Central memory CD8-positive, alpha-beta T cell (primary cell): ENCODE data around the gene COPS9.
A peak's percentile ranks its signal among the peaks of the same experiment; 100 is the strongest.

ENCODE experiments used
- ATAC-seq: fragments of 150-1000 bp; cut with Tn5 transposase; replicated peaks from 2 replicates; pipeline ENCODE4 v1.10.0; 2022; ENCODE audit warnings: mild to moderate bottlenecking, moderate FRiP score, moderate number of reproducible peaks; ENCODE audit not compliant: poor library complexity, severe bottlenecking; ENCODE audit errors: extremely low read depth
- DNase-seq, 2 donors: peaks; one replicate each; pipeline ENCODE4 v3.0.0; 2021; ENCODE audit warnings: low spot score in 2 of 2
- H3K27ac Mint-ChIP-seq: one replicate; pipeline ENCODE4 v1.8.0; 2022; ENCODE audit warnings: low read depth, mild to moderate bottlenecking, moderate library complexity, mixed read lengths
- H3K27me3 Mint-ChIP-seq: one replicate; pipeline ENCODE4 v1.8.0; 2022; ENCODE audit warnings: mixed read lengths
- H3K36me3 Mint-ChIP-seq: one replicate; pipeline ENCODE4 v1.8.0; 2022; ENCODE audit warnings: mild to moderate bottlenecking, moderate library complexity, mixed read lengths; ENCODE audit not compliant: insufficient read depth
- H3K4me1 Mint-ChIP-seq: one replicate; pipeline ENCODE4 v1.8.0; 2022; ENCODE audit warnings: mixed read lengths
- H3K4me3 Mint-ChIP-seq: one replicate; pipeline ENCODE4 v1.8.0; 2022; ENCODE audit warnings: mild to moderate bottlenecking, moderate library complexity, mixed read lengths
- H3K9me3 Mint-ChIP-seq: one replicate; pipeline ENCODE4 v1.8.0; 2022; ENCODE audit warnings: mixed read lengths

Gene COPS9

DNA sequence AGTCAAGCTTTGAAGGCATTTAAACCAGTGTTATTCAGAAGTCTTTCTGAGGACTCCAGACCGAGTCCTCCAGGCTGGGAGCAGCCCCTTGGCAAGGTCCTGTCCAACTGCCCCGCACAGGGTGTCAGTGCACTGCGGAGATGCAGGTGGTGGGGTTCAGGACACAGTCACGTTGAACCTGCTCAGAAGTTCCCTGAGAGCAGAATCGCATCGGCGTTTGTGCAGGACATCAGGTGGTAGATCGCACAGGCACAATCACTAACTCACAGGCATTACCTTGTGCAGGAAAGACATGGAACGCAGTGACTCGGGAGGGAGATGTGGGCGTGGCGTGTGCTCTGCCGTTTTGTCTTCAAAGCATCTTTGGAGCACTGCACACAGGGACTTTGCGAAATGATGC, 10.4 kb downstream of the COPS9 start:
- Mint-ChIP-seq H3K9me3 (no peaks in the 10 kb centered on the region), H3K4me1 (no peaks in the 10 kb centered on the region), H3K27ac (no peak overlapping the region), H3K4me3 (no peak overlapping the region), H3K27me3 (no peaks in the 10 kb centered on the region), H3K36me3 (peaks cover 7% of the 10 kb centered on the region)
- no peak for DNase-seq
- no peak for ATAC-seq

DNA sequence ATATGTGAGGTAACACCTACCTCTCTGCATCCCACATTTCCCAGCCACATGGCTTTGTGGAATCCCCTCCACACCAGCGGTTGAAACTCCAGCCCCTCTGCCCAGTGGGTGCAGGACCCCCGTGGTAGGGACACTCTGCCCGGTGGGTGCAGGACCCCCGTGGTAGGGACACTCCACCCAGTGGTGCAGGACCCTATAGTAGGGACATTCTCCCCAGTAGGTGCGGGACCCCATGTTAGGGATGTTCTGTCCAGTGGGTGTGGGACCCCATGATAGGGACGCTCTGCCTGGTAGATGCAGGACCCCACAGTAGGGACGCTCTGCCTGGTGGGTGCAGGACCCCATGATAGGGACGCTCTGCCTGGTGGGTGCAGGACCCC, 11.5 kb downstream of the COPS9 start:
- no peak for ATAC-seq
- no peaks in the 10 kb centered on the region for H3K9me3 Mint-ChIP-seq
- peak in 1 of 2 donors; percentile 4 for DNase-seq
- H3K27ac Mint-ChIP-seq: no peak overlapping the region
- no peak overlapping the region for H3K4me3 Mint-ChIP-seq
- H3K27me3 Mint-ChIP-seq: no peaks in the 10 kb centered on the region
- H3K4me1 Mint-ChIP-seq: no peaks in the 10 kb centered on the region
- peaks cover 6% of the 10 kb centered on the region for H3K36me3 Mint-ChIP-seq

DNA sequence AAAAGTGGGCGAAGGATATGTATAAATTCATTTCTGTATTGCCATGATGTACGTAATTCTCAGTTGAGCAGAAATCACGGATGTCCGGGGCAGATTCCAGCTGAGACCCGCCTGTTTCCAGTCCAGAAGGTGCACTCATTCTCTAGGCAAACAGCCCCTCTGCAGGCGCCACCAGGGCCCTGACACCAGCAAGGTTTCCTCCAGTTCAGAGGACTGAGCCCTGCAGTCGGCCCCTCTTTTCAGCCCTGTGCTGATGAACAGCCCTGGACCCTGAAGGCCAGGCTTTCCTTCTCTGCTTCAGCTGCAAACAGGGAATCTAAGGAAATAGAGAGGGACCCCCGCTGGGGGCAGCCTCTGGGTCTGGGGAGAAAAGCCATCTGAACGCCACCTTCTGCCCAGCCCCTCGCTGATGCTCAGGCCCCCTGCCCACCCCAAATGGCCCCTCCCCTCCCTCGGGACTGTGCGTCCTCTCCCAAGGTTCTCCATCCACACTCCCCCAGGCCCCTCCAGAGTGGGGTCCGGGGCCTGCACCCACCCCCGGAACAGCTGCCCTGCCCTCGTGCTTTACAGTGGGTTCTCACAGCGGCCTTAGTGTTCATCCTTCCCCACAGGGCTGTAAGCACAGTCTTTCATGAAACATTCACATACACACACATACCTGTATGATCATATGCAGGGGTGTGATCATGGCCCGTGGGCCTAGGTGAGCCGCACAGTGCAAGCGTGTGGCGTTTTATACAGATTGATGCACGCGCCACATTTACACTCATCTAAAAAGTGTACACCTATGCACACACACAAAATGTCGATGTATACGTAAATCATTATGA, 12.1 kb downstream of the COPS9 start:
- Mint-ChIP-seq H3K36me3 (peaks cover 4% of the 10 kb centered on the region), H3K4me1 (no peaks in the 10 kb centered on the region), H3K27ac (no peak overlapping the region), H3K9me3 (no peaks in the 10 kb centered on the region), H3K4me3 (no peak overlapping the region), H3K27me3 (no peaks in the 10 kb centered on the region)
- no peak for ATAC-seq
- peak in 1 of 2 donors; percentile 3 for DNase-seq

DNA sequence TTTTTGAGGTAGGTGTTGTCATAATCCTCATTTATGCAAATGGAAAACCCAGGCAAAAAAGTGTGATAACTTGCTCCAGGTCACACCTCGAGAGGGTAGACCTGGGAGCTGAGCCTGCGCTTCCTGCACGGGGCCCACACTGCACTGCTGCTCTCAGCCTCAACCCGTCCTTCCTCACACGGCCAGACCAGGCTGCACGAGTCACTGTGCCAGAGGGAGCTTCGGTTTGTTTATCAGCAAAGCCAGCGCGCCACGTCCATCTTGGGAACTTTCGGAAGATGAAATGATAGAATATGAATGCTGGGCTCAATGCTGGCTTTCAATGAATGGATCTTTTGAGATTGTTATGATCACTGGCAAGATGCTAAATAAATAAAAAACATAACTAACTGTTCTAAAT, 14.4 kb downstream of the COPS9 start:
- peak in 1 of 2 donors; percentile 4 for DNase-seq
- Mint-ChIP-seq H3K27me3 (no peaks in the 10 kb centered on the region), H3K4me3 (no peak overlapping the region), H3K9me3 (no peaks in the 10 kb centered on the region), H3K27ac (no peak overlapping the region), H3K4me1 (no peaks in the 10 kb centered on the region), H3K36me3 (no peaks in the 10 kb centered on the region)
- ATAC-seq: no peak

DNA sequence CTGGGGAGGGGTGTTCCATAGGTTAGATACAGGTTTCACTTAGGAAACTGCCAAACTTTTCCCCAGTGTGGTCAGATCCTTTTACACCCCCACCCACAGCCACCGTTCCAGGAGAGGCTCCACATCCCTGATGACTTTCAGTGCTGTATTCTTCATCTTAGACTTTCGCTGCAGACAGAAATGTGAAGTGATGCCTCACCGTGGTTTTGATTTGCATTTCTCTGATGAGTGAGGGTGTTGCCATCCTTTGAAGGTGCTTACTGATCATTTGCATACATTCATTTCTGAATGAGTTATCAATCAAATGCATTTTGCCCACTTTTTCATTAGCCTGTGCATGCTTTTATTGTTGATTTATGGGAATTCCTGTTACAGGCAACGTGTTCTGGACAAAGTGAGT, 14.9 kb downstream of the COPS9 start:
- no peak for ATAC-seq
- H3K36me3 Mint-ChIP-seq: no peaks in the 10 kb centered on the region
- DNase-seq: no peak
- no peak overlapping the region for H3K27ac Mint-ChIP-seq
- H3K4me1 Mint-ChIP-seq: no peaks in the 10 kb centered on the region
- H3K9me3 Mint-ChIP-seq: no peaks in the 10 kb centered on the region
- no peak overlapping the region for H3K4me3 Mint-ChIP-seq
- H3K27me3 Mint-ChIP-seq: peaks cover 4% of the 10 kb centered on the region

DNA sequence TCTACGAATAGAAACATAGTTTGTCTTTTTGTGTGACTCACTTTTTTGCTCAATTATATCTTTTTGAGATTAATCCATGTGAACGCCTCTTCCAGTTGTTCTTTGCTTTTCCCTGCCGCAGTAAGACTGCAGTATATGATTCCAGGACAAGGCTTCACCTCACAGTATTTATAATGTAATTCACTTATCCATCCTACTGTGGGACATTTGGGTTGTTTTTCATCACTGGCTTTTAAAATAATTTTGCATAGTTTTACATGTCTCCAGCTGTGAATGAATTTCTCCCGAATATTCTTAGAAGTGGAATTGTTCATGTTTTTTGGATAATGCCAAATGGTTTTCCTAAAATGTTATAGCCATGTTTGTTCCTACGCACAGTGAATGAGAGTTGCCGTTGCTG, 21.9 kb downstream of the COPS9 start:
- no peak overlapping the region for H3K4me3 Mint-ChIP-seq
- H3K27ac Mint-ChIP-seq: no peak overlapping the region
- no peaks in the 10 kb centered on the region for H3K36me3 Mint-ChIP-seq
- no peaks in the 10 kb centered on the region for H3K4me1 Mint-ChIP-seq
- DNase-seq (no peak), ATAC-seq (no peak)
- H3K27me3 Mint-ChIP-seq: peaks cover 66% of the 10 kb centered on the region
- H3K9me3 Mint-ChIP-seq: no peaks in the 10 kb centered on the region

DNA sequence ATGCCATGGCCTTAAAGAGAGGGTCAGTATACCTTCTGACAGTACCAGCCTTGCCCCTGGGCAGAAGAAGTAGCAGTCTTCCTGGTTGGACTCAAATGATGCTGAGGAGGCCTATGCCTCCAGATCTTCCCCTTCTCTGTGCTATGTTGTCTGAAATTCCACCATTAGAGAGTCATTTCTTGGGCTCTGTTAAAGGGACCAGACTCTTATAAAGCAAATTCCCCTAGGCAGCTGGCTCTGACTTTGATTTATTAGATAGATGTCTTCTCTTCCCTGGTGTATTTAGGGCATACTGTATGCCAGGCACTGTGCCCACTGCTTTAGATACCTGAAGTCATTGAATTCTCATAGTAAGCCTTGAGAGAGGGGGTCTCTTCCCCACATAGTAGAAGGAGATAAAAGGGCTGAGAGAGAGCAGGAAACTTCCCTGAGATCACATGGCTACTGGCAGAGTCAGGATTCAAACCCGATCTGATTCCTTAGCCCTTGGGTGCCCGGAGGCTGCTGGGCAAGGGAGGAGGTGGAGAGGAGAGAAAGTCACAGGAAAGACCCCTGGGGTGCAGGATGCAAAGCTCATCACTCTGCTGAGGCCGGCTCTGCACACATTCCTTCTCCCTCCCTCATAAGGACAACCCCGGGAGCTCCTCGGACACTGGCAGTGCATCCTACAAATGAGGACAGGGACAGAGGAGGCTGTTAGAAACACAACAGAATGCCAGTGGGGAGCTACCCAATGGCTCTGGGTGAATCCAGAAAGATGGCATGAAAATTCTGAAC, 23.0 kb downstream of the COPS9 start:
- Mint-ChIP-seq H3K9me3 (no peaks in the 10 kb centered on the region), H3K4me3 (no peak overlapping the region), H3K27me3 (peaks cover 72% of the 10 kb centered on the region), H3K36me3 (no peaks in the 10 kb centered on the region), H3K4me1 (no peaks in the 10 kb centered on the region), H3K27ac (no peak overlapping the region)
- ATAC-seq: no peak
- no peak for DNase-seq

DNA sequence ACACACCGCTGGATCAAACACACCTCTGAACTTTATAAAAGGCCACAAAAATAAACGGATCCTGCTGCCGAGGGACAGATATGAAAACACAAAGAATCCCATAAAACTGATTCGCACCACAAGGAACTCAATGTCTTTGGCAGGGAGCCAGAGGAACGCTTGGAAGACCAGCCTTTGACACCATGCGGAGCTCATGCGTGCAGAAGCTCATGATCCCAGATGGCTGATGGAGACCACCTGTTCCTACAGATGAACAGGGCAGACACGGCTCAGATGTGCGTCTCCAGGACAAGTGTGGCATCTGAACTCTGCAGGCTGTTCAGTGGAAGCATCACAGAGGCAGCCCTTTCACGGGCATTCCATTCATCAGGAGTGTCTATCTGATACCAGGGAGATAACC, 24.9 kb downstream of the COPS9 start:
- Mint-ChIP-seq H3K9me3 (no peaks in the 10 kb centered on the region), H3K4me3 (no peak overlapping the region), H3K27me3 (peaks cover 81% of the 10 kb centered on the region), H3K27ac (no peak overlapping the region), H3K4me1 (no peaks in the 10 kb centered on the region), H3K36me3 (no peaks in the 10 kb centered on the region)
- no peak for DNase-seq
- ATAC-seq: no peak

DNA sequence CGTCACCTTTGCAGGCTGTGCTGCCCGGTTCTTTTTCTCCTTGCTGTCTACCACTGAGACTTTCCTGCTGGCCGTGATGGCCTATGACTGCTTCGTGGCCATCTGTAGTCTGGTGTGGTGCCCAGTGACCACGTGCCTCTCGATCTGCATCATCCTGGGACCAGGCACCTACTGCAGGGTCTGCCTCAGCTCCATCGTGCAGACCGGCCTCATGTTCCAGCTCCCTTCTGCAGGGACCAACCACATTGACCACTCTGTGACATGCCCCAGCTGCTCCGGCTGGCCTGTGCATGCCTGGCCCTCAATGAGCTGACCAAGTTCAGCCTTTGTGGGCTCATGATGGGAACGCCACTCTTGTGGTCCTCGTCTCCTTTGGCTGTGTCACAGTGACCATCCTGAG, 26.7 kb downstream of the COPS9 start:
- Mint-ChIP-seq H3K9me3 (no peaks in the 10 kb centered on the region), H3K4me3 (no peak overlapping the region)
- ATAC-seq: no peak

DNA sequence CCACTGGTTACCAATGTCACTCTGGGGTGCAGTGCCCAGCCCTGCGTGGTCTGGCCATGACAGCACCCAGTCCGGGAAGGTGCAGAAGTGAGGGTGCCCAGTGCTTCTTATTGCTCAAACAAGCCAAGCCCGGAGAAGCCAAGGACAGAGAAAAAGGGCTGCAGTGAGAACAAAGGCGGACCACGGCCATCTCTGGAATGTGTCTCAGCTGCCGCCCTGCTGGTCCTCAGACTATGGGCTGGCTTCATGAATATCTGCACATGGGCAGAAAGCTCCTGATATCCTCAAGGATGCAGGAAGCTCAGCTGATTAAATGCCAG, 28.7 kb downstream of the COPS9 start:
- peaks cover 62% of the 10 kb centered on the region for H3K27me3 Mint-ChIP-seq
- no peaks in the 10 kb centered on the region for H3K9me3 Mint-ChIP-seq
- H3K4me1 Mint-ChIP-seq: no peaks in the 10 kb centered on the region
- H3K36me3 Mint-ChIP-seq: no peaks in the 10 kb centered on the region
- no peak for DNase-seq
- no peak for ATAC-seq
- H3K27ac Mint-ChIP-seq: no peak overlapping the region
- H3K4me3 Mint-ChIP-seq: no peak overlapping the region

More for the DNA sequence above, 26.7 kb downstream of the COPS9 start:
- H3K4me1 Mint-ChIP-seq: no peaks in the 10 kb centered on the region
- no peak overlapping the region for H3K27ac Mint-ChIP-seq
- no peaks in the 10 kb centered on the region for H3K36me3 Mint-ChIP-seq
- peaks cover 69% of the 10 kb centered on the region for H3K27me3 Mint-ChIP-seq
- no peak for DNase-seq

DNA sequence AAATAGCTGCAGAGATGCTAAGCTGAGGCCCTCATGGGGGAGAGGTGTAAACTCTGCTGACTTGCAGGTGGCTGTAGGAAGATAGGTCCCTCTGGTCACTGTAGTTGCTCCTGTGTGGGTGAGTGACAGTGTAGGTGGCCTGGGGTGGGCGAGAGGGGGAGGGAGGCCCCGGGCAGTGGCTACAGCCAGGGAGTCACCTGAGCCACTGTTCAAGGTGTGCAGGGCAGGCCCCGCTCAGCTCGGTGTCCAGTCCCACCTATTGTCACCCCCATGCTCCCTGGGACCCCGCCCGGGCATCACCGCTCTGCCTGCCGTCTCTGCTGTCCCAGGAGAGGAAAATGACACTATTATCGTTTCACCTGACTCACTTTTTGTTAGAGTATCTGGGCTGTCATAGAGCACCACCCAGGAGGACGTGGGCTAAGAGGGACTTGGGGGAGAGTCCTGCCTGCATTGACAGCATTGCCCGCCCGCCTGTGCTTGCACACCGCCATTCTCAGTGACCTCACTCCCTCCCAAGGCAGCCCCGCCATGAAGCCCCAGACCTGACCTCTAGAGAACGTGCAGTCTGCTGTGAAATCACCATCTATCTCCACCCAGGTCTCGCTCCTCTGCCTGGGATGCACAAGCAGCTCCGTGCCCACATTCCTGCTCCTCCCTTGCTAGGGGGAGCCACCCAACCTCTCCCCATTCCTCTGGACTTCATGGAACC, 29.2 kb downstream of the COPS9 start:
- Mint-ChIP-seq H3K4me1 (no peaks in the 10 kb centered on the region), H3K4me3 (no peak overlapping the region), H3K27ac (no peak overlapping the region), H3K36me3 (no peaks in the 10 kb centered on the region), H3K27me3 (peaks cover 58% of the 10 kb centered on the region), H3K9me3 (no peaks in the 10 kb centered on the region)
- ATAC-seq (no peak), DNase-seq (no peak)

DNA sequence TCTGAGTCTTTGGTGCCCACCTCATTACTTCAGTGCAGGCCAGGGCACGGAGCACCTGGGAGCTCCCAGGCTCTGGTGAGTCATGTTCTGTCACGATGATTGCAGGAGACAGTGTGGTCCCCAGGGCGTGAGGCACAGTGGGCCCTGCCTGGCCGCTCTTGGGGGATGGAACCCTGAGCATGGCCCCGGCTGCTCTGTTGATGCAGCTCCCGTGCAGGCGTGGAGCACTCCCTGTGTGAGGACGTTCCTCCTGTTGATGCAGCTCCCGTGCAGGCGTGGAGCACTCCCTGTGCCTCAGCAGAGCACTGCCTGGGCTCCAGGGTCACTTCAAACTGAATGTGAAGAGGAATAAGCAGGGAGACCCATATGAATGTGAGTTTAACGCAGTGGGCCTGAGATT, 30.1 kb downstream of the COPS9 start:
- Mint-ChIP-seq H3K27ac (no peak overlapping the region), H3K27me3 (peaks cover 58% of the 10 kb centered on the region), H3K4me1 (no peaks in the 10 kb centered on the region), H3K4me3 (no peak overlapping the region), H3K36me3 (no peaks in the 10 kb centered on the region), H3K9me3 (no peaks in the 10 kb centered on the region)
- ATAC-seq: no peak
- DNase-seq: no peak

DNA sequence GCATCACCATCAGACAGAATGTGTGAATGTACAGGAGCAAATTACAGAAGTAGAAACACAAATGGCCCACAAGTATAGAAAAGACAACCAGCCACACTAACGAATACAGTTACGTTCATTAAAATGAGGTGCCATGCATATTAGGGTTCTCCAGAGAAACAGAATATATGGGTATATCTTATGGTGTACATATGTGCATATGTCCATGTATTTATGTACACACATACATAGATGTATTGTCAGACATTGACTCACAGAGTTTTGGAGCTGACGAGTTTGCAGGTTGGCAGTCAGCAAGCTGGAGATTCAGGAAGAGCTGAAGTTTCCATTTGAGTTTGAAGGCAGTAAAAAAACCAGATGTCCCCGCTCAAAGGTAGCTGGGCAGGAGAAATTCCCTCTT, 33.0 kb downstream of the COPS9 start:
- ATAC-seq: no peak
- H3K36me3 Mint-ChIP-seq: no peaks in the 10 kb centered on the region

More for the DNA sequence above, 33.0 kb downstream of the COPS9 start:
- Mint-ChIP-seq H3K4me1 (no peaks in the 10 kb centered on the region), H3K27ac (no peak overlapping the region), H3K27me3 (peaks cover 65% of the 10 kb centered on the region), H3K4me3 (no peak overlapping the region), H3K9me3 (no peaks in the 10 kb centered on the region)
- no peak for DNase-seq
